K562 (cell line): Measurements from ENCODE around the gene AGO3.

ENCODE experiments used
- EP300 ChIP-seq: IDR thresholded peaks from 2 replicates; pipeline ENCODE4 v1.6.1; 2012; ENCODE audit warnings: low read length, improper control_type of control experiment
- PRPF4 ChIP-seq: fragments of 200-400 bp; formaldehyde crosslinking; IDR thresholded peaks from one replicate; pipeline ENCODE4 v1.6.1; 2017; ENCODE audit warnings: low read length, low read depth, mild to moderate bottlenecking; ENCODE audit not compliant: insufficient read depth, poor library complexity, severe bottlenecking
- PTBP1 ChIP-seq: fragments of 200-400 bp; formaldehyde crosslinking; IDR thresholded peaks from 2 replicates; pipeline ENCODE4 v1.6.1; 2017; ENCODE audit warnings: low read depth, low read length
- TAF1 ChIP-seq: IDR thresholded peaks from 2 replicates; pipeline ENCODE4 v1.6.1; 2011; ENCODE audit warnings: mild to moderate bottlenecking, low read length, moderate library complexity; ENCODE audit not compliant: insufficient read depth, control insufficient read depth, severe bottlenecking; ENCODE audit errors: extremely low read depth
- TBL1XR1 ChIP-seq, 2 experiments: IDR thresholded peaks; 2 replicates each; pipeline ENCODE4 v1.6.1; 2012; ENCODE audit warnings: improper control_type of control experiment in 2 of 2, low read length in 2 of 2, mild to moderate bottlenecking in 1 of 2

- TF ChIP-seq PTBP1: no peak
- no peak for TF ChIP-seq TBL1XR1 (IDR thresholded peaks at IDR 0.05; ENCODE audit: low read length in 2 of 2)
- TF ChIP-seq TAF1: no peak
- no peak for TF ChIP-seq EP300
- no peak for TF ChIP-seq PRPF4
Measured at GRCh38 chr1:36092798-36093185, 161.9 kb downstream of the AGO3 start.
